HepG2 (cell line): ENCODE data around the gene RAC3. TPM values are rescaled to one million over a fixed set of nuclear protein-coding genes. Genes with fewer than 3 reads are reported as not detected.

Experiments used
- AGO2 ChIP-seq: fragments of 200-400 bp; formaldehyde crosslinking; optimal IDR thresholded peaks from 2 replicates; pipeline ENCODE3; 2017; ENCODE audit warnings: mild to moderate bottlenecking, low read depth, low read length, moderate library complexity
- ASH2L ChIP-seq: fragments of 300-600, 200-600 bp; sonication (generic); IDR thresholded peaks from 2 replicates; pipeline ENCODE4 v1.7.0; 2017; ENCODE audit warnings: low read depth, mild to moderate bottlenecking, moderate library complexity, mixed read lengths, low read length; ENCODE audit not compliant: insufficient read length
- BHLHE40 ChIP-seq: IDR thresholded peaks from 2 replicates; pipeline ENCODE4 v1.6.1; 2011; ENCODE audit warnings: low read length, improper control_type of control experiment
- CBX2 ChIP-seq, 2 experiments: fragments of 200-600 bp in 1 of 2; sonication (generic); formaldehyde crosslinking in 1 of 2; IDR thresholded peaks; 2 replicates each; pipeline versions ENCODE4 v1.7.0 to v1.8.1; 2018 to 2022; ENCODE audit warnings: low read depth in 2 of 2, low read length in 1 of 2, mild to moderate bottlenecking in 1 of 2, missing genetic modification reagents in 1 of 2
- FOXP1 ChIP-seq, 2 experiments: fragments of 450-650 bp in 1 of 2; IDR thresholded peaks; 2 replicates each; pipeline ENCODE4 v1.6.1; 2017 to 2018; ENCODE audit warnings: antibody characterized with exemption in 1 of 2
- GLMP ChIP-seq: sonication (generic); formaldehyde crosslinking; IDR thresholded peaks from 2 replicates; pipeline ENCODE4 v1.9.0; 2021; ENCODE audit warnings: missing genetic modification reagents, mild to moderate bottlenecking, borderline replicate concordance
- KDM3A ChIP-seq: IDR thresholded peaks from 2 replicates; pipeline ENCODE4 v1.6.1; 2018; ENCODE audit warnings: low read depth, missing compliant biosample characterization
- MTF1 ChIP-seq: sonication (generic); formaldehyde crosslinking; IDR thresholded peaks from 2 replicates; pipeline ENCODE4 v1.5.0; 2020; ENCODE audit warnings: missing genetic modification reagents
- SMARCE1 ChIP-seq: fragments of 450-650 bp; IDR thresholded peaks from 2 replicates; pipeline ENCODE4 v1.6.1; 2017; ENCODE audit warnings: borderline replicate concordance
- TCF7 ChIP-seq: sonication (generic); IDR thresholded peaks from 2 replicates; pipeline ENCODE4 v1.6.1; 2016; ENCODE audit warnings: antibody characterized with exemption, low read depth
- ZBTB10 ChIP-seq: sonication (generic); formaldehyde crosslinking; IDR thresholded peaks from 2 replicates; pipeline ENCODE4 v1.4.0; 2020; ENCODE audit warnings: missing genetic modification reagents, borderline replicate concordance
- ZHX2 ChIP-seq, 2 experiments: sonication (generic) in 1 of 2; formaldehyde crosslinking in 1 of 2; IDR thresholded peaks; 2 replicates each; pipeline versions ENCODE4 v1.6.1 to v1.9.0; 2014 to 2022; ENCODE audit warnings: antibody characterized with exemption in 1 of 2, borderline replicate concordance in 1 of 2, inconsistent platforms in 1 of 2, low read depth in 1 of 2, missing genetic modification reagents in 1 of 2
- ZNF180 ChIP-seq: sonication (generic); formaldehyde crosslinking; IDR thresholded peaks from 2 replicates; pipeline ENCODE4 v1.4.0; 2020; ENCODE audit warnings: low read depth, missing genetic modification reagents, borderline replicate concordance
- ZNF496 ChIP-seq: sonication (generic); formaldehyde crosslinking; IDR thresholded peaks from 2 replicates; pipeline ENCODE4 v1.8.1; 2023; ENCODE audit warnings: mild to moderate bottlenecking, moderate library complexity, missing genetic modification reagents; ENCODE audit not compliant: insufficient replicate concordance
- ZNF572 ChIP-seq: sonication (generic); formaldehyde crosslinking; IDR thresholded peaks from 2 replicates; pipeline ENCODE4 v1.5.1; 2020; ENCODE audit warnings: mild to moderate bottlenecking, missing genetic modification reagents
- ZNF660 ChIP-seq: sonication (generic); formaldehyde crosslinking; IDR thresholded peaks from 2 replicates; pipeline ENCODE4 v1.5.1; 2020; ENCODE audit warnings: mild to moderate bottlenecking, low read depth, missing genetic modification reagents, borderline replicate concordance
- ZNF777 ChIP-seq: sonication (generic); formaldehyde crosslinking; IDR thresholded peaks from 2 replicates; pipeline ENCODE4 v1.4.0; 2020; ENCODE audit warnings: missing genetic modification reagents
- polyA plus RNA-seq, 8 experiments: library from polyadenylated mRNA; depleted of rRNA in 3 of 8; stranded (reverse) in 7 of 8; unstranded in 1 of 8; fragments of >200 nt; fragmentation: Illumina TruSeq in 4 of 8; extraction: Trizol in 4 of 8; gene quantifications; 2 replicates each; pipeline versions ENCODE4 v1.2.1 to v1.2.3, GENCODE V29; 2011 to 2016; ENCODE audit warnings: low read depth in 4 of 8, missing spikeins in 1 of 8, mixed read lengths in 1 of 8; ENCODE audit not compliant: insufficient read depth in 1 of 8
- total RNA-seq, 5 experiments: library from RNA; depleted of rRNA; stranded (reverse); fragments of >200 nt; fragmentation: Illumina TruSeq; extraction: Trizol; gene quantifications; 2 replicates each; pipeline ENCODE4 v1.2.3, GENCODE V29; 2016; ENCODE audit warnings: low read depth in 1 of 5

Gene RAC3
- total and polyA plus RNA-seq, 2 of the 13 experiments (the other 11 are each of a cell fraction or from before 2014, with no cell fraction given), result 10.5 to 21.3 TPM

GRCh38 chr17:82037092-82037888, 5.8 kb downstream of the RAC3 start, which contains the start of gene DCXR (continued):
- TF ChIP-seq ASH2L (peak; percentile 89), TCF7 (no peak; the same call in 1 of the 2 replicates), BHLHE40 (peak; percentile 70), SMARCE1 (no peak), ZBTB10 (CRISPR knock-in tag) (no peak), KDM3A (CRISPR knock-in tag) (peak; percentile 93), MTF1 (CRISPR knock-in tag) (no peak), FOXP1 (IDR thresholded peaks at IDR 0.05) (no peak), FOXP1 (CRISPR knock-in tag; IDR thresholded peaks at IDR 0.05) (peak; percentile 1; the same call in 1 of the 2 replicates), ZNF496 (CRISPR knock-in tag) (no peak), CBX2 (IDR thresholded peaks at IDR 0.05; ENCODE audit: low read depth, low read length) (no peak), CBX2 (CRISPR knock-in tag; IDR thresholded peaks at IDR 0.05; ENCODE audit: low read depth) (no peak), ZNF660 (CRISPR knock-in tag) (0 out of 2 replicates have a peak, but pooled peaks have one; percentile 19), ZNF777 (no peak), GLMP (CRISPR knock-in tag) (no peak), AGO2 (peak; percentile 94), ZHX2 (IDR thresholded peaks at IDR 0.05; ENCODE audit: low read depth) (0 out of 2 replicates have a peak, but pooled peaks have one; percentile 45), ZHX2 (CRISPR knock-in tag; IDR thresholded peaks at IDR 0.05; ENCODE audit: borderline replicate concordance) (no peak), ZNF180 (no peak), ZNF572 (no peak)
